HG02571 (cell line): Measurements from ENCODE around the gene GOLGA8R.
"Not testable (repeated sequence)": the region's sequence is repeated elsewhere in the genome, so short reads cannot be mapped to it uniquely, and the experiment has no call there.

ENCODE experiments used
- ATAC-seq: cut with Tn5 transposase; IDR thresholded peaks from one replicate; pipeline ENCODE4 v1.9.1; 2021; ENCODE audit warnings: mild to moderate bottlenecking, moderate library complexity; ENCODE audit not compliant: unreplicated experiment

GOLGA8R gene, protein sequence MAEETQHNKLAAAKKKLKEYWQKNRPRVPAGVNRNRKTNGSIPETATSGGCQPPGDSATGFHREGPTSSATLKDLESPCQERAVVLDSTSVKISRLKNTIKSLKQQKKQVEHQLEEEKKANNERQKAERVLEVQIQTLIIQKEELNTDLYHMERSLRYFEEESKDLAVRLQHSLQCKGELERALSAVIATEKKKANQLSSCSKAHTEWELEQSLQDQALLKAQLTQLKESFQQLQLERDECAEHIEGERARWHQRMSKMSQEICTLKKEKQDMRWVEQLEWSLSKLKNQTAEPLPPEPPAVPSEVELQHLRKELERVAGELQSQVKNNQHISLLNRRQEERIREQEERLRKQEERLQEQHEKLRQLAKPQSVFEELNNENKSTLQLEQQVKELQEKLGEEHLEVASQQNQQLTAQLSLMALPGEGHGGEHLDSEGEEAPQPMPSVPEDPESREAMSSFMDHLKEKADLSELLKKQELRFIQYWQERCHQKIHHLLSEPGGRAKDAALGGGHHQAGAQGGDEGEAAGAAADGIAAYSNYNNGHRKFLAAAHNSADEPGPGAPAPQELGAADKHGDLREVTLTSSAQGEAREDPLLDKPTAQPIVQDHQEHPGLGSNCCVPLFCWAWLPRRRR

DNA sequence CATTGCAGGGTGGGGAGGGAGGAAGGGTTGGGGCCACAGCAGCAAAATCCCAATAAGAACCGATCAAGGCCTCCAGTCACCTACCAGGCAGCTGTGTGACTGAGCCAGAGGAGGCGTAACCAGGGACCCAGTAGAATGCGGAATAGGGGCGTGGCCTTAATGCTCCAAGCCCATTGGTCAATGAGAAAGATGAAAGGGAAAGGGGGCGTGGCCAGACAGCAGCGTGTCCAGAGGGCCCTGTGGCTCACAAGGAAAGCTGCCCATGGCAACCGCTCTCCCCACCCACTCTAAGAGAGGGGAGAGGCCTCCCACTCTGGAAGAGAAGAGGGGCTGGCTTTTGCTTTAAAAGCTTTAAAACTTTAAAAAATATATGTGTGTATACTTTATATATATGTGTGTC is at the start of gene GOLGA8R:
Gene GOLGA8R (minus strand): TSS at position 101 of the 400 bp plus-strand sequence. CDS start 98 bp downstream, at position 3.
- not testable (repeated sequence) for ATAC-seq

DNA sequence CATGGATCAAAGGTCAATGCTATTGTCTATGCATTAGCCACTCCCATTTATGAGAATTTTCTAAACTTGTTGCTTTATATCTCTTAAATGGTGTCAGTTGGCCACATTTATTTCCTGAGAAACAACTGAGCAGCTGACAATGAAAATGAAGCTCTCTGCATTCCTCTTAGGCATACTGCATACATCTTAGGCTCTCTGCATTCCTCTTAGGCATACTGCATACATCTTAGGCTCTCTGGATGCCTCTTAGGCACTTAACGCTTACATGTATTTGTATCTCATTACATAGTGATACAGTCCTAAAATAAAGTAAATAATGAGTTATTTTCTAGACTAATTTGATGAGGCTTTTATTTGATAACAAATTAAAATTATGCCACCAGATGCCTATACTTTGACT is 49.8 kb upstream of the GOLGA8R start:
- not testable (repeated sequence) for ATAC-seq

DNA sequence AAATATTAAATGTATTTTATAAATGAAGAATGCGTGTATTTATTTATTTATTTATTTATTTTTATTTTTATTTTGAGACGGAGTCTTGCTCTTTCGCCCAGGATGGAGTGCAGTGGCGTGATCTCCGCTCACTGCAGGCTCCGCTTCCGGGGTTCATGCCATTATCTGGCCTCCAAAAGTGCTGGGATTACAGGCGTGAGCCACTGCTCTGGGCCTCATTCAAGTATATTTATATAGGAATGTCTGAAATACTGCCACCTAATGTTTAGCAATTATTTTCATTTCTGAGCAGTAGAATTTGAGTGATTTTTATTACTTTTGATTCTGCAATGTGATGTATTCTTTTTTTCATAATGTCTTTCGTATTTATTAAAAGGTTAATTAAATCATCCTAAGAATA is 48.1 kb upstream of the GOLGA8R start:
- ATAC-seq, result not testable (repeated sequence)

DNA sequence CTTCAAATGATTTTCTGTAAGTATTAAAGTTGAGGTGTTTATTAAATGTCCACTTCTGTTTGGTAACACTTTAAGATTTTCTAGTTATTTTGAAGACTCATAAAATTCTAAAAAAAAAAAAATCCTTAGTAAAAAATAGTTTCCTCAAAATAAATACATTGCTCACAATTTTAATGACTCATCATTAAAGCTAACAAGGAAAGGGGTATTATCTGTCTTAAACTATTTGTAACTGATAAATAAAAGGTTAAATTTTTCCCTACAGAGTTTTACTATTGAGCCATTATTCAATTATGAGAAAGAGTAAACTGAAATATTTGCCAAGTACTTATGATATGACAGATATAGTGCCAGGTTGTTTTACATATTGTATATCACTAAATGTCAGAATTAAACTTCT is 38.6 kb upstream of the GOLGA8R start:
- ATAC-seq, result not testable (repeated sequence)

DNA sequence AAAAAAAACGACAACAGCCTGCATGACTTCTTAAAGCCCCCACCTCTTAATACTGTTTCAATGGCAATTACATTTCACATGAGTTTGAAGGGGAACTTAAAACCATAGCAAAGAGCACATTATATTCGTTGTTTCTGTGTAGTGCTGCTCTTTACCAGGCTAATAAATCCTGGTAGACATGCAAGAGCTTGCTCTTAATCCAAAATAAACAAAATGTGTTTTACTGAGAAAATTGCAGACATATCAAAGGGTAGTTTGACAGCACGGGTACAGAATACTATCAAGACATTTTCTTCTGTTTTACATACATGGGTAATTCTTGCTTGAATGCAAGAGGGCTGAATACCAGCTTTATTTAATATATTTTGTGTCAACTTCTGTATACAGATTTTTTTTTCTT is 24.3 kb upstream of the GOLGA8R start:
- not testable (repeated sequence) for ATAC-seq

DNA sequence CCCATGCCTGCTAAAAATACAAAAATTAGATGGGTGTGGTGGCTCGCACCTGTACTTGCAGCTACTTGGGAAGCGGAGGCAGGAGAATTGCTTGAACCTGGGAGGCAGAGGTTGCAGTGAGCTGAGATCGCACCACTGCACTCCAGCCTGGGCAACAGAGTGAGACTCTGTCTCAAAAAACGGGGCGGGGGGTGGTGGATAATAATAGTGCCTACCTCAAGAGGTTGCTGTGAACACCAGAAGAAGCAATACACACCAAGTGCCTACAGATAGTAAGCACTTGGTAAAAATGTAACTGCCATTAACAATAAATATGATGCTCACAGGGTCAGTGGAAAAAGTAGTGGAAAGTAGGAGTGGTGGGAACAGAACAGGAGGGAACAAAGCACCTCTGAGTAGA is 21.8 kb upstream of the GOLGA8R start:
- not testable (repeated sequence) for ATAC-seq

DNA sequence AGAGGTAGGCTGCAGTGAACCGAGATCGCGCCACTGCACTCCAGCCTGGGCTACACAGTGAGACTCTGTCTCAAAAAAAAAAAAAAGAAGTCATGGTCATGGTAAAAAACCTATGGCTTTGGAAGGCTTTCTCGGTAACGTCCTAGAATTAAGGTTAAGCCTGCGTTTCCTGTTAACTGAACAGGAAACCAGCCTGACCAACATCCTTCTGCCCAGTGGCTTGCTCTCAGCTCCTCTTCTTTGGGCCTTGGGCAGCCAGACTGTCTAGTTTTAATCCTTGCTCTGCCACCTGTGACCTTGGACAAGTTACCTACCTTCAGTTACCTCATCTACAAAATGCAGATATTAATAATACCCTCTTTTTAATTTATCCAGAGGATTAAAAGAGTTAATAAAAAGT is 6.7 kb upstream of the GOLGA8R start:
- ATAC-seq, result not testable (repeated sequence)

DNA sequence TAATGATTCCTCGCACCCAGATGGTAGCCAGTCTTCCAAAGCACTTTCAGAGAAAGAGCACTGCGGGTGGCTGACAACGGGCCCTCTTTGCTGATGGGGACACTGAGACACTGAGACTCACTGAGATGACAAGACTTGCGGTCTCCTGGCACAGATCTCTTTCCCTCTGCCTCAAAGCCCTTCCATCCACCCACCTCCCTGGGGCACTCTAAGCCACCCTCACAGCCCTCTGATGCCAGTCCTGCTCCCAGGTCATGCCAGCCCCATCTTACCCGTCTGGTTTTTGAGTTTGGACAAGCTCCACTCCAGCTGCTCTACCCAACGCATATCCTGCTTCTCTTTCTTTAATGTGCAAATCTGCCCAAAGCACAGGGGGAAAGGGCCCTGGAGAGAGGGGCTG is 6.4 kb downstream of the GOLGA8R start:
- ATAC-seq, result not testable (repeated sequence)

DNA sequence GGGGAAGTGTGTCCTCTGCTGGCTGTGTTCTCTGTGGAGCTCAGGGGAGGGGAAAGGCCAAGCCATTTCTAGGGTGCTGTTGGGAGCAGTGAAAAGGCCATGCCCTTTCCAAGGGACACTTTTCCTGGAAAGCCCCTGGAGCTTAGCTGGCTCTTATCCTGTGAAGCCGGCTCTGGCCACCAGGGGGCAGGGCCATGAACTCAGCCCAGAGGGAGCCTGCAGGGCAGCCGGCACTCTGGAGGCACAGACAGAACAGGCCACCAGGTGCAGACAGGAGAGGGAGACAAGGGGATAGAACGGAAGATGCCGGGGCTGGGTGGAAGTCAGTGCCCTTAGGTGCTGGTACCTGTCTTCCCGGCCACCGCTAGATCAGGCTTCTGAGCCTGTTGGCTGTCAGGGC is 15.1 kb downstream of the GOLGA8R start:
- not testable (repeated sequence) for ATAC-seq

DNA sequence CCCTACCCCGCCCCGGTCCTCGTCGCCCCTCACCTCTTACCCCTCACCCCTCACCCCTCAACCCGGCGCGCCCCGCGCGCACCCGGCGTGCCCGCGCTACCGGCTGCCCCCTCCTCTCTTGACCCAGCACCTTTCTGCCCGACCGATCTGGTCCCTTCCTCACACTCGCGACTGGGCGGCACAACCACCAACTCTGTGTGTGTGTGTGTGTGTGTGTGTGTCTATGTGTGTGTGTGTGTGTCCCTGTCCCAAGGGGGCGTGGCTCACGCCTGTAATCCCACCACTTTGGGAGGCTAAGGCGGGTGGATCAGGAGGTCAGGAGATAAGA is 20.4 kb downstream of the GOLGA8R start:
- not testable (repeated sequence) for ATAC-seq

DNA sequence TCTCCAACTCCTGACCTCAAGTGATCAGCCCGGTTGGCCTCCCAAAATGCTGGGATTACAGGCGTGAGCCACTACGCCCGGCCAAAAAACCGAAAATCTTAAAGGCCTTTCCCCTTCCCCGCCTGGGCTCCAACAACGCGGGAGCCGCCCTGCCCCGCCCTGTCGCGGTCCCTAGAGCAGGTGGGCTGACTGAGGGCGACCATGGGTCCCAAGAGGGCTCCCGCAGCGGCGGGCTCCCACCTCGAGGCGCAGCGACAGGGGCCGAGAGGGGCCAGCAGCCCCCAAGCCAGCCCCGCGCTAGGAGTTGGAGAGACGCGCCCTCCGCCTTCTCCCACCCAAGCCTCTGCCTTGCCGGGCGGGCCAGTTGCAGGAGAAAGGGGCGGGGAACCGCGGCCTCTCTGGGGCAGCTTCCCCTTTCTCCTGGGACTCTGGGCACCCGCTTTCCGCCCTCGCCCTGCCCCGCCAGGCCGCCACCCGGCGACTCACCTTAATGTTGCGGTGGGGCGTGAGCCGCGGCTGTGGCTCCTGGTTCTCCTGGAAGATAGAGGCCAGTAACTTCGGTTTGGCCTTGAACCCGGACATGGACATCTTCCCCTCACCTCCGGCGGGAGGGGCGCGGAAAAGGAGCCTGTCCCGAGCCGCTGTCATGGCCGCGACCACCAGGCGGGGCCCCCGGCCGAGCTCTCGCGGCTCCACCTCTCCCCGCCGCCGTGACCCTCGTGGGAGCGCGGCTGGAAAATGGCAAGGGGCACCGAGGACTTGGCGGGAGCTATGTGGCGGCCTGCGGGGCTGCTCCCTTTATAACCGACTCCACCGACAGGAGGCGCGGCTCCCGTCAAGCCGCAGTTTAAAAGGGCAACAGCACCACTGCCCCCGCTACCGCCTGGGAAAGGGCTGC is 21.0 kb downstream of the GOLGA8R start, which contains the start of gene CHRFAM7A:
Gene CHRFAM7A (minus strand): TSS at position 775 of the 898 bp plus-strand sequence. CDS start 10,189 bp downstream, outside the sequence.
- not testable (repeated sequence) for ATAC-seq

DNA sequence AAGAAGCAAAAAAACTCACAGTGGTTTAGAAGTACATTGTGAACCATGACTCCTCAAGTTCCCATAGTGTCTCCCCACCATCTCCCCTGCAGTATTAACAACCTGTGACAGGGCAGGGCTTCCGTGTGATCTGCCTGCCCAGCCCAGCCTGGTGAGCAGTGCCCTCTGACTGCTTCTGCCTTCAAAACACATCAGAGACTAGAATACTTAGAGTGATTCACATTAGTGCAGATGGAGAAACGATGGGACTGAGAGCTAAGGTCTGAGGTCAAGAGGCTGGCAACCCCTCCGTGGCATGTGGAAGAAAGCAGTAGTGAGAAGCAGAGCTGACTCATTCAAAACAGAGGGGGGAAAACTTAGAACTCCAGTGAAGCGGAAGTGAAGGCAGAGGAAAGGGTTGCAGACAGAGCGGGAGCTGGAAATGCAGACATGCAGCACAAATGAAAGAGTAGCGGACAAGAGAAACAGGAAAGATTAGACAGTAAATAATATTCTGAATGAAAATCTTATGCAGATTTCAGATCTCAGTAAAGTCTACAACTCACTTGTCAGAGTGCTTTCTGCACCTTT is 27.7 kb downstream of the GOLGA8R start:
- not testable (repeated sequence) for ATAC-seq

DNA sequence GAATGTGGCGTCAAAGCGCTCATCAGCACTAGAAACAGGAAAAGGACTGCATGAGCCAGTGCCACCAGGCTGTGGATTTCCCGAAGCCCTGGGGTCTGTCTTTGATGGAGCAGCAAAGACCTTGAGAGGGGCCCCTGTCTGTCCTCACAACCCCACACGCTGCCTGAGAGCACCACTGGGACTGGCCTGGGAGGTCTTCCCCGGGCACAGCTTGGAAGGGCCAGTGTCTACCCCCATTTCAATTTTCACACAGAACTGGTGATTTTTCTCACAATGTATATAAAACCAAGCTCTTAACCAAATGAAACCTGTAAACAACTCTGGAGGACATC is 37.0 kb downstream of the GOLGA8R start:
- not testable (repeated sequence) for ATAC-seq

DNA sequence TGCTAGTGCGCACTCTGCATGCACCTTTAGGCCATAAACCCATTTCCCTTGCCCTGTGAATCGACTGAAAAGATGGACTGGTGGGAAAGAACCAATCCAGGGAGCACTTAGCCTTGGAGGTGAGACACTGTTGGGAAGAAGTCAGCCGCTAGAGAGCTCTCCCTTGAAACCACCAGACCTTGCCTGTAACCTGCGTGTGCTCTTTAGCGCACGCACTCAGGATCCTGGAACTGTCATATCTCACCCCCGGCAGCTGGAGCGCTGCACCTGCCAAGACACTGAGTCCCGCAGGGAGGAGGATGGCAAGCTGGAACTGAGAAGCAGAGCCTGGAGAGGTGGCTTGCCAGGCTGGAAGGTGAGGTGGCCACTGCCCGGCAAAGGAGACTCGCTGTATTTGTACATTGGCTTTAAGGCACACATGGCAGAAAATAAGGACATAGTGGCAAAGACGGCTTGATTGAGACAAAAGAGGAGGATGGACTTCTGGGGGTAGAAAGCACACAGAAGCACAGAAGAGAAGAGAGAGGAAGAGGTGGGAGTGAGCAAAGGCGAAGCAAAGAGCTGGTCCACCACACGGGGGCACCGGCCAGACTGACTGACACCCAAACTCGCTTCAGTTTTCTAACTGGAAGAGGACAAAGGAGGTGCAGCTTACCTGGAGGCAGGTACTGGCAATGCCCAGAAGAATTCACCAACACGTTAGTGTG is 37.5 kb downstream of the GOLGA8R start:
- not testable (repeated sequence) for ATAC-seq

DNA sequence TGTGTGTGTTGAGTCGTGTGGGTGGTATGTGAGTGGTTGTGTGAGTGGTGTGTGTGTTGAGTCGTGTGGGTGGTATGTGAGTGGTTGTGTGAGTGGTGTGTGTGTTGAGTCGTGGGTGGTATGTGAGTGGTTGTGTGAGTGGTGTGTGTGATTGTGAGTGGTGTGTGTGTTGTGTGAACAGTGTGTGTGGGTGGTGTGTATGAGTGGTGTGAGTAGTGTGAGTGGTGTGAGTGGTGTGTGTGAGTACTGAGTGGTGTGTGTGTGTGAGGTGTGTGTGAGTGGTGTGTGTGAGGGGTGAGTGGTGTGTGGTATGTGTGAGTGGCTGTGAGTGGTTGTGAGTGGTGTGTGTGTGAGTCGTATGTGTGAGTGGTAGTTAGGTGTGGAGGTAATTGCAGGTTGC is 38.2 kb downstream of the GOLGA8R start:
- ATAC-seq, result not testable (repeated sequence)

DNA sequence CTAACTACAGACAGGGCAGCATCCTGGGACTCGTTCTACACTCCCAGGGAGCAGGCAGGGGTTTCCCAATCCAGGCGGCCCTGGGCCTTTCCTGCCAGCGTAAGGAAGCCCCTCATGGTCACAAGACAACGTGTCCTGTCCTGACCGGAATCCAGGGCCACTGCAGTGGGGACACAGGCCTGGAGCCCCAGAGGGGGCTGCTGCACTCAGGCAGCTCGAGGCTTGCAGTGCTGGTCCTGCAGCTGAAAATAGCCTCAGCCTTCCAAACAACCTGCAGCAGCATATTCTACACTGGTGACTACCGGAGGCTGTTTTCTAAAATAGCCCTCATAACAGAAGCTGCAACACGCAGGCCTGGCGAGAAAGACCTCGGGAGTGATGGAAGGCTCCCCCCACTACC is 39.2 kb downstream of the GOLGA8R start:
- ATAC-seq, result not testable (repeated sequence)

DNA sequence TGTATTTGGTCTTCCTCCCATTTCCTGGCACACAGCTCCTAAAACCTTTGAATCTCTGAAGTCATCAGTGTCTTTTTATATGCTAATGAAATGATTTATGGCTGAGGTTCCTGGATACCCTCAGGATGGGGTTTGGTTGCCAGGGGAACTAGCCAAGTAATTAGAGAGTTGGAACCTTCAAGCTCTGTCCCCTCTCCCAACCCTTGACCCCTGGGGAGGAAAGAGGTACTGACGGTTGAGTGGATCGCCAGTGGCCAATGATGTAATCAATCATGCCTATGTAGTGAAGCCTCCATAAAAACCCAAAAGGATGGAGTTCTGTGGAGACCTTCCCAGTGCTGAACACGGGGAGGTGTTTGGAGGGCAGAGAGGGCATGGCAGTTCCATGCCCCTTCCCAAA is 45.8 kb downstream of the GOLGA8R start:
- not testable (repeated sequence) for ATAC-seq

DNA sequence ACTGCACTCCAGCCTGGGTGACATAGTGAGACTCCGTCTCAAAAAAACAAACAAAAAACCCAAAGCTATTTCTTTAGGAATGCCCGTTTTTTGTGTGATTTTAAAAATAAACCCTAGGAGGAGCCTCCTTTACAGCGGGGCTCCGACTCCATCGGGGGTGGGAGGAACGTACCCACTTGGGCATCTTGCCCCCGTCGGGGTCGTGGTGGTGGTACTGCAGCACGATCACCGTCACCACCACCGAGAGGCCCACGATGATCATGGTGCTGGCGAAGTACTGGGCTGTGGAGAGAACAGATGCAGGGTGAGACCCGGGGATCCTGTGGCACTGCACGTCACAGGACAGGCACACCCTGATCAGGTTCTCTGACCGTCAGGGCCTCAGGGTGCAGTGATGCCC is 46.8 kb downstream of the GOLGA8R start:
- ATAC-seq, result not testable (repeated sequence)

DNA sequence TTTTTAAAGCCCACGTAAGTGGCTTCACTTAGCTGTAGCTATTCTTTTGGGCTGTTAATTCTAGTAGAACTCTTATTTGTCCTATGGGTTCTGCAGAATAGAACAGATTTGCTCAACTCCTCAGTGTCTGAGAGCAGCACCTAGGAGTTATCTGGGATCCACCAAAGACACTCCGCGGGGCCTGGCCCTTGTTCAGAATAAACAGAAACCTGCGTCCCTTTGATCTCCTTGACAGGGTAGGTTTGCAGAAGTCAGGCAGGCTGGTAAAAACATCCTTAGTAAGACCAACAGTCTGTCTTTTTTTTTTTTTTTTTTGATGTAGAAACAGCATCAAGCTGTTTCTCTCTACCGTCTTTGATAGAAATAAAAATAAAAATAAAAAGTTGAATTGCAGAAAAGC is 52.7 kb downstream of the GOLGA8R start:
- ATAC-seq, result not testable (repeated sequence)

DNA sequence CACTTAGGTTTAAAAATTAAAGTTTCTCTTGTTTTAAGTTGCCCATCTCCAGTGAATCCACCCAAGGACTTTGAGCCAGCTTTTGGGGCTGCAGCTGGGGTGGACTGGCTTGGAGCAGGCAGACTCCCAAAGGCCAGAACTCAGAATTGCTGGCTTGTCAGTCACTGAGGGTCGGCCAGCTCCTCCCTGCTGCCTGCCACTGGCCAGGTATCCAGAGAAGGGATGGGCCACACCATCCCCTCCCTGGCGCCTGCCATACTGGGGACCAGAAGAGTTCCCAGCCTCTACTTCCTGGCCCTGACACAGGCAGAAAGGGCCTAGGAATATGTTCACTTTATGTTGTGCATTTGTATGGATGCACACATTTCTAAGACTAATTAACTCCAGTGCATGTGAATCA is 53.1 kb downstream of the GOLGA8R start:
- not testable (repeated sequence) for ATAC-seq
